Gastrocnemius medialis (tissue), 4 donors: ENCODE measurements around the gene HOXC6.

Experiments
- CTCF ChIP-seq, 5 experiments: fragments of 450-650 bp in 3 of 5; fragments of 200-600 bp in 2 of 5; sonication (generic) in 2 of 5; IDR thresholded peaks in 4 of 5; conservative IDR thresholded peaks in 1 of 5; 1 replicate in 4 of 5; 2 replicates in 1 of 5; pipeline ENCODE4 v1.5.1; 2016 to 2019; ENCODE audit warnings: antibody characterized with exemption in 5 of 5, mild to moderate bottlenecking in 3 of 5, moderate library complexity in 3 of 5
- POLR2A ChIP-seq, 2 donors: fragments of 450-650 bp; IDR thresholded peaks; one replicate each; pipeline ENCODE4 v1.6.1; 2017; ENCODE audit warnings: antibody characterized with exemption in 2 of 2, mild to moderate bottlenecking in 2 of 2, moderate library complexity in 2 of 2

- TF ChIP-seq CTCF (IDR thresholded peaks at IDR 0.05 in 4 of 5, conservative IDR thresholded peaks at IDR 0.05 in 1 of 5) (peak in 1 of 5 experiments; percentile 1), POLR2A (IDR thresholded peaks at IDR 0.05) (no peak)
These were observed 29.4 kb upstream of the HOXC6 start for GRCh38 chr12:53998900-53999236.
